DMS 273 (cell line): ENCODE results near the gene SLIT3.

Experiments used
- DNase-seq: peaks from one replicate; lab custom pipeline; 2025; ENCODE audit not compliant: unreplicated experiment; lab: John Stamatoyannopoulos, UW

Gene SLIT3

GRCh38 chr5:168877132-168877892 is 423.6 kb downstream of the SLIT3 start:
- DNase-seq: peak; percentile 27

- no peak for DNase-seq
These were observed 424.5 kb downstream of the SLIT3 start for GRCh38 chr5:168876419-168876818.

GRCh38 chr5:168875832-168876231 is 425.1 kb downstream of the SLIT3 start:
- no peak for DNase-seq

- DNase-seq: peak; percentile 58
These were observed 426.1 kb downstream of the SLIT3 start for GRCh38 chr5:168874713-168875380.

GRCh38 chr5:168872246-168872645 is 428.7 kb downstream of the SLIT3 start:
- DNase-seq: no peak

- DNase-seq: no peak
These were observed 430.0 kb downstream of the SLIT3 start for GRCh38 chr5:168870910-168871309.

GRCh38 chr5:168869615-168870227 is 431.2 kb downstream of the SLIT3 start:
- peak; percentile 89 for DNase-seq

- DNase-seq: no peak
These were observed 433.7 kb downstream of the SLIT3 start for GRCh38 chr5:168867241-168867640.

GRCh38 chr5:168865968-168866367 is 435.0 kb downstream of the SLIT3 start:
- peak; percentile 93 for DNase-seq

GRCh38 chr5:168863021-168863420 is 437.9 kb downstream of the SLIT3 start:
- DNase-seq: no peak

GRCh38 chr5:168860503-168860902 is 440.4 kb downstream of the SLIT3 start:
- DNase-seq: no peak

- no peak for DNase-seq
These were observed 440.9 kb downstream of the SLIT3 start for GRCh38 chr5:168860081-168860480.

- no peak for DNase-seq
These were observed 441.5 kb downstream of the SLIT3 start for GRCh38 chr5:168859471-168859870.

- no peak for DNase-seq
These were observed 441.9 kb downstream of the SLIT3 start for GRCh38 chr5:168858994-168859393.

GRCh38 chr5:168858371-168858770 is 442.6 kb downstream of the SLIT3 start:
- no peak for DNase-seq

GRCh38 chr5:168853972-168854371 is 447.0 kb downstream of the SLIT3 start:
- DNase-seq: no peak

GRCh38 chr5:168852329-168852728 is 448.6 kb downstream of the SLIT3 start:
- DNase-seq: peak; percentile 49

GRCh38 chr5:168851902-168852321 is 449.0 kb downstream of the SLIT3 start:
- peak; percentile 93 for DNase-seq

- no peak for DNase-seq
These were observed 450.3 kb downstream of the SLIT3 start for GRCh38 chr5:168850683-168851082.

- DNase-seq: no peak
These were observed 452.4 kb downstream of the SLIT3 start for GRCh38 chr5:168848569-168848968.

GRCh38 chr5:168847511-168848073 is 453.3 kb downstream of the SLIT3 start:
- DNase-seq: no peak

- DNase-seq: no peak
These were observed 456.0 kb downstream of the SLIT3 start for GRCh38 chr5:168844922-168845296.
